NCI-H2107 (cell line): Measurements from ENCODE around the gene RELL2.

Experiments used
- DNase-seq: peaks from one replicate; lab custom pipeline; 2025; lab: John Stamatoyannopoulos, UW

Gene RELL2

GRCh38 chr5:141618804-141619554, 17.8 kb upstream of the RELL2 start, which contains the start of gene DIAPH1:
DIAPH1 (minus strand) TSS chr5:141619000; CDS start chr5:141618914, 86 bp downstream.
- DNase-seq: peak; percentile 71

GRCh38 chr5:141623186-141623585, 13.6 kb upstream of the RELL2 start:
- DNase-seq: no peak

- no peak for DNase-seq
Measured at GRCh38 chr5:141623611-141624010, 13.2 kb upstream of the RELL2 start.

GRCh38 chr5:141628175-141628788, 8.5 kb upstream of the RELL2 start:
- DNase-seq: no peak

- DNase-seq: no peak
Measured at GRCh38 chr5:141630570-141631140, 6.1 kb upstream of the RELL2 start.

GRCh38 chr5:141632650-141633049, 4.1 kb upstream of the RELL2 start:
- no peak for DNase-seq

GRCh38 chr5:141633871-141634561, 2.8 kb upstream of the RELL2 start:
- no peak for DNase-seq

GRCh38 chr5:141634720-141635119, 2.1 kb upstream of the RELL2 start:
- no peak for DNase-seq

- DNase-seq: no peak
Measured at GRCh38 chr5:141635646-141636045, 1.2 kb upstream of the RELL2 start.

GRCh38 chr5:141636106-141636412, 738 bp upstream of the RELL2 start:
- DNase-seq: no peak

GRCh38 chr5:141637123-141637766, 448 bp downstream of the RELL2 start:
- DNase-seq: no peak

- DNase-seq: no peak
Measured at GRCh38 chr5:141637767-141638419, 1.1 kb downstream of the RELL2 start.

- no peak for DNase-seq
Measured at GRCh38 chr5:141638771-141639170, 2.0 kb downstream of the RELL2 start.

GRCh38 chr5:141639357-141640050, 2.7 kb downstream of the RELL2 start:
- DNase-seq: no peak

- no peak for DNase-seq
Measured at GRCh38 chr5:141640051-141640415, 3.2 kb downstream of the RELL2 start.

GRCh38 chr5:141640698-141641097, 3.9 kb downstream of the RELL2 start:
- DNase-seq: no peak

GRCh38 chr5:141641634-141642267, 5.0 kb downstream of the RELL2 start:
- DNase-seq: no peak

GRCh38 chr5:141646026-141646425, 9.2 kb downstream of the RELL2 start:
- no peak for DNase-seq

GRCh38 chr5:141647242-141647641, 10.4 kb downstream of the RELL2 start:
- no peak for DNase-seq

- DNase-seq: no peak
Measured at GRCh38 chr5:141647851-141648250, 11.1 kb downstream of the RELL2 start.
